Neural progenitor cell (in vitro differentiated cells): ENCODE data around the gene TACC3. TPM values are rescaled to one million over a fixed set of nuclear protein-coding genes. Genes with fewer than 3 reads are reported as not detected.

Source experiments
- DNase-seq: peaks from one replicate; pipeline ENCODE4 v3.0.0-alpha.2; 2016; ENCODE audit warnings: low spot score
- H2AFZ ChIP-seq: fragments of 200-600 bp; sonication (generic); replicated peaks from 2 replicates; pipeline ENCODE4 v1.6.1; 2016; ENCODE audit warnings: antibody characterized with exemption
- H3F3A ChIP-seq: fragments of 200-600 bp; sonication (generic); 2 replicates; pipeline ENCODE4 v1.6.1; 2016; ENCODE audit warnings: antibody characterized with exemption, low read depth
- H3K27ac ChIP-seq: fragments of 200-600 bp; sonication (generic); 2 replicates; pipeline ENCODE4 v1.5.1; 2016; ENCODE audit warnings: mild to moderate bottlenecking
- H3K27me3 ChIP-seq: fragments of 200-600 bp; sonication (generic); 2 replicates; pipeline ENCODE4 v1.6.1; 2016; ENCODE audit warnings: mild to moderate bottlenecking, moderate library complexity
- H3K36me3 ChIP-seq: fragments of 200-600 bp; sonication (generic); 2 replicates; pipeline ENCODE4 v1.5.1; 2016
- H3K4me1 ChIP-seq: fragments of 200-600 bp; sonication (generic); 2 replicates; pipeline ENCODE4 v1.6.1; 2016; ENCODE audit warnings: mixed run types
- H3K4me2 ChIP-seq: fragments of 200-600 bp; sonication (generic); 2 replicates; pipeline ENCODE4 v1.6.1; 2016
- H3K4me3 ChIP-seq: fragments of 200-600 bp; sonication (generic); 2 replicates; pipeline ENCODE4 v1.5.1; 2016
- H3K79me2 ChIP-seq: fragments of 200-600 bp; sonication (generic); 2 replicates; pipeline ENCODE4 v1.6.1; 2016; ENCODE audit warnings: low read depth
- H3K9ac ChIP-seq: fragments of 200-600 bp; sonication (generic); 2 replicates; pipeline ENCODE4 v1.6.1; 2016
- H3K9me3 ChIP-seq: fragments of 200-600 bp; sonication (generic); 2 replicates; pipeline ENCODE4 v1.5.1; 2016; ENCODE audit warnings: low read depth
- H4K20me1 ChIP-seq: fragments of 200-600 bp; sonication (generic); 2 replicates; pipeline ENCODE4 v1.6.1; 2016; ENCODE audit warnings: low read depth
- H3K27ac Mint-ChIP-seq: 3 replicates; pipeline ENCODE4 v1.8.0; 2021; ENCODE audit warnings: mixed read lengths
- H3K27me3 Mint-ChIP-seq: 2 replicates; pipeline ENCODE4 v1.8.0; 2022; ENCODE audit warnings: low read depth, mild to moderate bottlenecking, inconsistent platforms, moderate library complexity, mixed read lengths; ENCODE audit not compliant: insufficient read depth
- H3K36me3 Mint-ChIP-seq: 3 replicates; pipeline ENCODE4 v1.8.0; 2021; ENCODE audit warnings: mixed read lengths
- H3K4me1 Mint-ChIP-seq: 3 replicates; pipeline ENCODE4 v1.8.0; 2021; ENCODE audit warnings: mixed read lengths
- H3K4me3 Mint-ChIP-seq: 3 replicates; pipeline ENCODE4 v1.8.0; 2021; ENCODE audit warnings: mild to moderate bottlenecking, moderate library complexity, mixed read lengths
- H3K9me3 Mint-ChIP-seq: 3 replicates; pipeline ENCODE4 v1.8.0; 2020; ENCODE audit warnings: mixed read lengths
- CTCF ChIP-seq: fragments of 200-600 bp; sonication (generic); IDR thresholded peaks from 2 replicates; pipeline ENCODE4 v1.5.1; 2017; ENCODE audit warnings: antibody characterized with exemption, mild to moderate bottlenecking
- EZH2 ChIP-seq: fragments of 200-600 bp; sonication (generic); IDR thresholded peaks from 2 replicates; pipeline ENCODE4 v1.6.1; 2017; ENCODE audit warnings: antibody characterized with exemption, mild to moderate bottlenecking, moderate library complexity
- EZH2phosphoT487 ChIP-seq: fragments of 200-600 bp; sonication (generic); IDR thresholded peaks from 2 replicates; pipeline ENCODE4 v1.6.1; 2017; ENCODE audit warnings: antibody characterized with exemption
- total RNA-seq: library from RNA; depleted of rRNA; stranded (reverse); fragments of >200 nt; gene quantifications from 2 replicates; pipeline ENCODE4 v1.2.3, GENCODE V29; 2015; ENCODE audit warnings: low replicate concordance

Gene TACC3
- total RNA-seq, 1 donor from 2014 or later, result 68.4 TPM

- no peak overlapping the region for H3K27ac Mint-ChIP-seq
- Histone ChIP-seq H2AFZ (no peak overlapping the region), H3K4me1 (peaks cover 38% of the 10 kb centered on the region), H3K79me2 (no peaks in the 10 kb centered on the region), H4K20me1 (peaks cover 15% of the 10 kb centered on the region), H3K36me3 (no peaks in the 10 kb centered on the region), H3K27ac (no peak overlapping the region), H3K9me3 (no peaks in the 10 kb centered on the region), H3K27me3 (peaks cover 27% of the 10 kb centered on the region), H3K4me3 (no peak overlapping the region), H3F3A (peaks cover 30% of the 10 kb centered on the region), H3K4me2 (no peak overlapping the region), H3K9ac (no peak overlapping the region)
- no peak for DNase-seq
- no peak for TF ChIP-seq EZH2
- TF ChIP-seq EZH2phosphoT487, result no peak
- TF ChIP-seq CTCF, result no peak
- H3K27me3 Mint-ChIP-seq, result peaks cover 13% of the 10 kb centered on the region
- H3K4me1 Mint-ChIP-seq, result peaks cover 10% of the 10 kb centered on the region
- no peaks in the 10 kb centered on the region for H3K36me3 Mint-ChIP-seq
- H3K9me3 Mint-ChIP-seq, result no peaks in the 10 kb centered on the region
- H3K4me3 Mint-ChIP-seq, result peak overlapping the region; percentile 64
Measured at GRCh38 chr4:1762264-1763010, 41.1 kb downstream of the TACC3 start.

GRCh38 chr4:1763070-1763549, 41.8 kb downstream of the TACC3 start:
- no peak overlapping the region for H3K9ac ChIP-seq
- peaks cover 34% of the 10 kb centered on the region for H3F3A ChIP-seq
- no peaks in the 10 kb centered on the region for H3K36me3 ChIP-seq
- H3K4me1 Mint-ChIP-seq, result peaks cover 12% of the 10 kb centered on the region
- no peaks in the 10 kb centered on the region for H3K9me3 ChIP-seq
- H3K4me3 Mint-ChIP-seq, result no peak overlapping the region
- H4K20me1 ChIP-seq, result peaks cover 20% of the 10 kb centered on the region
- peaks cover 13% of the 10 kb centered on the region for H3K27me3 Mint-ChIP-seq
- H3K27ac ChIP-seq, result no peak overlapping the region
- no peak for TF ChIP-seq EZH2phosphoT487
- TF ChIP-seq CTCF, result no peak
- no peak for TF ChIP-seq EZH2
- H3K36me3 Mint-ChIP-seq, result no peaks in the 10 kb centered on the region
- H3K9me3 Mint-ChIP-seq, result no peaks in the 10 kb centered on the region
- H3K4me1 ChIP-seq, result peaks cover 43% of the 10 kb centered on the region
- no peak overlapping the region for H2AFZ ChIP-seq
- H3K4me2 ChIP-seq, result no peak overlapping the region
- H3K79me2 ChIP-seq, result no peaks in the 10 kb centered on the region
- DNase-seq, result no peak
- H3K27me3 ChIP-seq, result peaks cover 29% of the 10 kb centered on the region
- no peak overlapping the region for H3K27ac Mint-ChIP-seq
- no peak overlapping the region for H3K4me3 ChIP-seq

- no peaks in the 10 kb centered on the region for H3K9me3 Mint-ChIP-seq
- peaks cover 17% of the 10 kb centered on the region for H3K4me1 Mint-ChIP-seq
- H3K4me1 ChIP-seq, result peaks cover 48% of the 10 kb centered on the region
- no peaks in the 10 kb centered on the region for H3K9me3 ChIP-seq
- H3K36me3 ChIP-seq, result no peaks in the 10 kb centered on the region
- no peak overlapping the region for H3K4me2 ChIP-seq
- H2AFZ ChIP-seq, result no peak overlapping the region
- H3K36me3 Mint-ChIP-seq, result no peaks in the 10 kb centered on the region
- peaks cover 39% of the 10 kb centered on the region for H3F3A ChIP-seq
- peaks cover 15% of the 10 kb centered on the region for H3K27me3 Mint-ChIP-seq
- TF ChIP-seq CTCF (peak; percentile 6), EZH2 (no peak)
- peak; percentile 39 for DNase-seq
- peaks cover 25% of the 10 kb centered on the region for H4K20me1 ChIP-seq
- no peak overlapping the region for H3K27ac ChIP-seq
- H3K27me3 ChIP-seq, result peaks cover 34% of the 10 kb centered on the region
- H3K4me3 ChIP-seq, result no peak overlapping the region
- no peak overlapping the region for H3K27ac Mint-ChIP-seq
- H3K4me3 Mint-ChIP-seq, result no peak overlapping the region
- no peak overlapping the region for H3K9ac ChIP-seq
- no peaks in the 10 kb centered on the region for H3K79me2 ChIP-seq
Measured at GRCh38 chr4:1763550-1764080, 42.3 kb downstream of the TACC3 start.
